ENCODE results near the gene TRMT2A.

TRMT2A gene

DNA sequence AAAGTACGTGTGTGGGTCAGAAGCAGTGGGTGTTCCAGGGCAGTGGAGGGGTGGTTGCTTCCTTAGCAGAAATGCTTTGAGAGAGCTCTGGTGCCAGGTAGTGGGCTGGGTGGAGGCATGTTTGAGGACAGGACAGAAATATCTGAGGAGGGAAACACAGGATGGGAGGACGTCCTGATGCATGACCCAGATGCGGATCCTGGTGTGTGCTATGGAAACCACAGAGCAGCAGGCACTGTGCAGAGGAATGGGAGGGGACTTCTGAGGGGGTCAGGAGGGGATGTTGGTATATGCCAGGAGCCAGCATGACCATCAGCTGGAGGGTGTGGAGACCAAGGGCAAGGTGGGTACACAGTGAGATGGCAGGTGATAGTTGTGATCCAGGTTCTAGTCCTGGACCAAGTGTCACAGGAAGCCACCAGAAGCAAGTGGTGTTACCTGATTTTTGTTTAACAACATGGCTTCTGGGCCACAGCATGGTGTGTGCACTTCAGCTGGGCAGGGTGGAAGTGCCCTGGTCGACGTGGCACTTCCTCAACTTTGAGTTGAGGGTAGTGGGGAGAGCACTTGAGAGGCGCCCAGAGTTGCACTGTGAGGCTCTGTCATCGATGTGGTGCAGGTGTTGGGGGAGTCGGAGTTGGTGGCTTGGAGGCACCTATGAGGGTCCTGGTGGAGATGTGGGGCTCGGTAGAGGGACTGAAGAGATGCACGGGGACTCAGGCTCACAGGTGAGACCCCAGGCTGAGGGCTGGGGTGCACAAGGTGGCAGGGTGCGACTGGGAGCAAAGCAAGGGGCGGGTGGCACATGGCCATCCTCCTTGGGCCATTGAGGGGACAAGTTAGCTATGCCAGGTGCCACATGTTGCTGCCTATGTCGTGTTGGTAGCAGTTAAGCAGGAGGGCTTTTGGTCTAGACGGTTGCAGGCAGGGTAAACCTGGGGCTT lies 29.4 kb downstream of the TRMT2A start:
- no peaks in the 10 kb centered on the region for H3K9me3 ChIP-seq
- H3K27me3 ChIP-seq = no peaks in the 10 kb centered on the region
- TF ChIP-seq, protein P1, sequence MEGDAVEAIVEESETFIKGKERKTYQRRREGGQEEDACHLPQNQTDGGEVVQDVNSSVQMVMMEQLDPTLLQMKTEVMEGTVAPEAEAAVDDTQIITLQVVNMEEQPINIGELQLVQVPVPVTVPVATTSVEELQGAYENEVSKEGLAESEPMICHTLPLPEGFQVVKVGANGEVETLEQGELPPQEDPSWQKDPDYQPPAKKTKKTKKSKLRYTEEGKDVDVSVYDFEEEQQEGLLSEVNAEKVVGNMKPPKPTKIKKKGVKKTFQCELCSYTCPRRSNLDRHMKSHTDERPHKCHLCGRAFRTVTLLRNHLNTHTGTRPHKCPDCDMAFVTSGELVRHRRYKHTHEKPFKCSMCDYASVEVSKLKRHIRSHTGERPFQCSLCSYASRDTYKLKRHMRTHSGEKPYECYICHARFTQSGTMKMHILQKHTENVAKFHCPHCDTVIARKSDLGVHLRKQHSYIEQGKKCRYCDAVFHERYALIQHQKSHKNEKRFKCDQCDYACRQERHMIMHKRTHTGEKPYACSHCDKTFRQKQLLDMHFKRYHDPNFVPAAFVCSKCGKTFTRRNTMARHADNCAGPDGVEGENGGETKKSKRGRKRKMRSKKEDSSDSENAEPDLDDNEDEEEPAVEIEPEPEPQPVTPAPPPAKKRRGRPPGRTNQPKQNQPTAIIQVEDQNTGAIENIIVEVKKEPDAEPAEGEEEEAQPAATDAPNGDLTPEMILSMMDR (IDR thresholded peaks at IDR 0.05) = no peak
- H3K36me3 ChIP-seq = peaks cover 65% of the 10 kb centered on the region
- H3K4me3 ChIP-seq (ENCODE audit: low read depth in 1 of 2, low read length in 1 of 2) = no peak overlapping the region
- H3K27ac ChIP-seq = no peak overlapping the region
- H3K4me1 ChIP-seq (ENCODE audit: control insufficient read depth in 1 of 2, insufficient read depth in 1 of 2, low read depth in 1 of 2, low read length in 1 of 2) = peaks cover 21 to 25% of the 10 kb centered on the region in 2 experiments

DNA sequence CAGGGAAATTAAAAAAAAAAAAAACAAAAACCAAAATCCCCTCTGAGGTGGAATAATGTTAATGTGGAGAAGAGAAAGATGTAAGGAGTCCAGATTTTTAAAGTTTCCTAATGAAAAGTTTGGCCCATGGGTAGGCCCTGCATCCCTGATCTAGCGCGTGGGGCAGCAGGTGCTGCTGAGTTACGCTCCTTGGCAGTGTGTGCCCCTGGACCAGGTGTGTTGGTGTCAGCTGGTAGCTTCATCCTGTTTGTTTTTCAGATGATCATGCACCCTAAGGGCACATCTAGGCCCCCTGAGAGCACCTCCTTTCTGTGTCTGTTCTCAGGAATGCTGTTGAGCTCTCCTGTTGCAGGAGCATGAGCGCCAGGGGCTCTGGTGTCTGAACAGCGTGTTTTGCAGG lies 30.3 kb downstream of the TRMT2A start:
- H3K4me3 ChIP-seq (ENCODE audit: low read depth in 1 of 2, low read length in 1 of 2) = no peak overlapping the region
- no peaks in the 10 kb centered on the region for H3K9me3 ChIP-seq
- peaks cover 22 to 28% of the 10 kb centered on the region in 2 experiments for H3K4me1 ChIP-seq (ENCODE audit: control insufficient read depth in 1 of 2, insufficient read depth in 1 of 2, low read depth in 1 of 2, low read length in 1 of 2)
- TF ChIP-seq, protein P1 (IDR thresholded peaks at IDR 0.05) = no peak
- H3K27me3 ChIP-seq = no peaks in the 10 kb centered on the region
- no peak overlapping the region for H3K27ac ChIP-seq
- H3K36me3 ChIP-seq = peaks cover 57% of the 10 kb centered on the region

DNA sequence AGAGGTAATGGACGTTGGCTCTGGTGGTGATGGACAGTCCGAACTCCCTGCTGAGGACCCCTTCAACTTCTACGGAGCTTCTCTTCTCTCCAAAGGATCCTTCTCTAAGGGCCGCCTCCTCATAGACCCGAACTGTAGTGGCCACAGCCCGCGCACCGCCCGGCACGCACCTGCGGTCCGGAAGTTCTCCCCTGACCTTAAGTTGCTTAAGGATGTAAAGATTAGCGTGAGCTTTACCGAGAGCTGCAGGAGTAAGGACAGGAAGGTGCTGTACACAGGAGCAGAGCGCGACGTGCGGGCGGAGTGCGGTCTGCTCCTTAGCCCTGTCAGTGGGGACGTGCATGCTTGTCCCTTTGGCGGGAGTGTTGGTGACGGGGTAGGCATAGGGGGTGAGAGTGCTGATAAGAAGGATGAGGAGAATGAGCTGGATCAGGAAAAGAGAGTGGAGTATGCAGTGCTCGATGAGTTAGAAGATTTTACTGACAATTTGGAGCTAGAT lies 30.9 kb downstream of the TRMT2A start:
- Histone ChIP-seq H3K9me3 (no peaks in the 10 kb centered on the region), H3K36me3 (peaks cover 52% of the 10 kb centered on the region), H3K4me1 (ENCODE audit: control insufficient read depth in 1 of 2, insufficient read depth in 1 of 2, low read depth in 1 of 2, low read length in 1 of 2) (peaks cover 27 to 31% of the 10 kb centered on the region in 2 experiments), H3K27me3 (no peaks in the 10 kb centered on the region), H3K4me3 (ENCODE audit: low read depth in 1 of 2, low read length in 1 of 2) (no peak overlapping the region), H3K27ac (no peak overlapping the region)
- TF ChIP-seq, protein P1 (IDR thresholded peaks at IDR 0.05) = no peak

- Histone ChIP-seq H3K27ac (no peak overlapping the region), H3K4me3 (ENCODE audit: low read depth in 1 of 2, low read length in 1 of 2) (no peak overlapping the region), H3K9me3 (no peaks in the 10 kb centered on the region), H3K4me1 (ENCODE audit: control insufficient read depth in 1 of 2, insufficient read depth in 1 of 2, low read depth in 1 of 2, low read length in 1 of 2) (peaks cover 32 to 36% of the 10 kb centered on the region in 2 experiments), H3K27me3 (no peaks in the 10 kb centered on the region), H3K36me3 (peaks cover 47% of the 10 kb centered on the region)
- TF ChIP-seq, protein P1 (IDR thresholded peaks at IDR 0.05) = no peak
Measured at GRCh38 chr22:20085651-20086050, 31.4 kb downstream of the TRMT2A start.

DNA sequence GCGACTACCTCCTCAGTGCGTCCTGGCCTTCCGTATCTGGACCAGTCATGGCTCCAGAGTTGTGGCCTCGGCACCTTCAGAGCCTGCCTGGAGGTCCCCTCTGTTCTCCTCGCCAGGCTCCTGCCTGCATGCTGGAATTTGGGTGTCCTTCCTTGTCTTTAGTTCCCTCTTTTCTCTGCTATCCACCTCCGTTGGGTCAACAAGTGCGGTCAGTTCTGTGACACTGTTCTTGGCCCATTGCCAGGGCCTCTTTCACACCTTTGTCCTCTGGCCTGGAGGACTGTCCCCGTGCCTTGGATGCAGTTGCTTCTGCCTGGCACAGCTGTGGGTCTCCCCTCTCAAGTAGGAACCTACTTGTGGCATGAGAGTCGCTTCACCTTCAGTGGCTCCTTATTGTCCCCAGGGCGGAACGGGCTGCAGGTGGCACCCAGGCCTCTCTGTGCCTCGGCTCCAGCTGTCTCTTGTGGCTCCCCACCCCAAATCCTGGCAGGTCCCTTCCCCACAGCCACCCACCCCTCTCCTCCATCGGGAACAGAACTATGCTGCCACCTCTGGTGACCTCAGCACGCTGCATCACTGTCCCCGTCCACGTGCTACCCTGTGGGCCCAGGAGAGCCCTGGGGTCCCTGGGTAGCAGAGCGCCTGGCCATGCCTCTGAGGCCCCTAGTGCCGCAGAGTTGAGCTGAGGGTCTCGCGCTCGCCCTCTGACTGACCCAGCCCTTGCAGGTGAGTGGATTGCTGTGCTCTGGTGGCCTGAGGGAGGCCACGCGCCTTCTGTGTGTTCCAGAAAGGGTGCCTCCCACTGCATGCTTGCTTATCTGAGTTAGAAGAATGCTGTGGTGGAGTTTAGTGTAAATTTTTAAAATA lies 32.2 kb downstream of the TRMT2A start:
- TF ChIP-seq, protein P1 (IDR thresholded peaks at IDR 0.05) = no peak
- Histone ChIP-seq H3K27me3 (no peaks in the 10 kb centered on the region), H3K36me3 (peaks cover 40% of the 10 kb centered on the region), H3K4me1 (ENCODE audit: control insufficient read depth in 1 of 2, insufficient read depth in 1 of 2, low read depth in 1 of 2, low read length in 1 of 2) (peaks cover 35 to 39% of the 10 kb centered on the region in 2 experiments), H3K27ac (peak overlapping the region; percentile 67), H3K4me3 (ENCODE audit: low read depth in 1 of 2, low read length in 1 of 2) (no peak overlapping the region), H3K9me3 (no peaks in the 10 kb centered on the region)

Data from neutrophil (primary cell).